Activated T-cell treated with anti-CD3 and anti-CD28 coated beads, Interleukin-2, amount 50 U/mL, for 72 hours (primary cell): ENCODE data around the gene PCBP1. TPM values are rescaled to one million over a fixed set of nuclear protein-coding genes. Genes with fewer than 3 reads are reported as not detected.
"Not testable (repeated sequence)": the region's sequence is repeated elsewhere in the genome, so short reads cannot be mapped to it uniquely, and the experiment has no call there.

Source experiments
- ATAC-seq, 2 donors: fragments of 150-1000 bp; cut with Tn5 transposase; replicated peaks in 1 of 2; 2 replicates each; pipeline ENCODE4 v1.10.0; 2021; ENCODE audit warnings: moderate library complexity in 2 of 2, mild to moderate bottlenecking in 1 of 2
- DNase-seq, 2 donors: peaks; one replicate each; pipeline ENCODE4 v3.0.0; 2021 to 2022; ENCODE audit warnings: mixed read lengths in 1 of 2
- H3K27ac Mint-ChIP-seq: one replicate; pipeline ENCODE4 v1.8.0; 2022; ENCODE audit warnings: mild to moderate bottlenecking, moderate library complexity, mixed read lengths
- H3K27me3 Mint-ChIP-seq: one replicate; pipeline ENCODE4 v1.8.0; 2022; ENCODE audit warnings: low read depth, mixed read lengths
- H3K36me3 Mint-ChIP-seq, 2 donors: one replicate each; pipeline ENCODE4 v1.8.0; 2022; ENCODE audit warnings: mixed read lengths in 2 of 2, mild to moderate bottlenecking in 1 of 2; ENCODE audit not compliant: insufficient read depth in 2 of 2
- H3K4me1 Mint-ChIP-seq: one replicate; pipeline ENCODE4 v1.8.0; 2022; ENCODE audit warnings: low read depth, mixed read lengths
- H3K4me3 Mint-ChIP-seq, 2 donors: one replicate each; pipeline ENCODE4 v1.8.0; 2022; ENCODE audit warnings: mild to moderate bottlenecking in 2 of 2, mixed read lengths in 2 of 2, moderate library complexity in 2 of 2
- H3K9me3 Mint-ChIP-seq, 2 donors: one replicate each; pipeline ENCODE4 v1.8.0; 2022; ENCODE audit warnings: mixed read lengths in 2 of 2
- total RNA-seq, 2 donors: library from RNA; stranded (reverse); gene quantifications; one replicate each; pipeline ENCODE4 v1.2.3, GENCODE V29; 2022

The PCBP1 gene
- total RNA-seq, 2 donors from 2014 or later = 270 to 291 TPM

DNA sequence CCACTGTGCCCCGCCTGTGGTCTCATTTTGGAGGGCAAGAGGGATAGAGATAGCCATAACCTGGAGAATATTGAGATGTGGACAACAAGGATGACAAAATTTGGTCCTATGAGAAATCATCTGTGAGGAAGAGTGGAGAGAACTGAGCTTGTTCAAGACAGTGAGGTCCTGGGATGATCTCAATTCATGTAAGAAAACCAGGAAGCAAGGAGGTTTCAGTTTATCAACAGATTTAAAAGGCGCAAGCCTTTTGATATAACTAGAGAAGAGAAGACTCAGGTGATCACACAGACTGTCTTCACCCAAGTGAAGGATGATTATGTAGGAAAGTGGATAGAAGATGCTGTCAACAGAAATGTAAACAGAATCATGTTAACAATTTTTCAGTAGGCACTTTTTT is 39.1 kb downstream of the PCBP1 start:
- H3K4me1 Mint-ChIP-seq = peaks cover 93% of the 10 kb centered on the region
- H3K36me3 Mint-ChIP-seq = peaks cover 0 to 7% of the 10 kb centered on the region in 2 donors
- DNase-seq (no peak), ATAC-seq (no peak)
- no peaks in the 10 kb centered on the region for H3K9me3 Mint-ChIP-seq
- H3K27me3 Mint-ChIP-seq = no peaks in the 10 kb centered on the region
- H3K4me3 Mint-ChIP-seq = peak overlapping the region; percentile 92 to 99
- peak overlapping the region; percentile 97 for H3K27ac Mint-ChIP-seq

DNA sequence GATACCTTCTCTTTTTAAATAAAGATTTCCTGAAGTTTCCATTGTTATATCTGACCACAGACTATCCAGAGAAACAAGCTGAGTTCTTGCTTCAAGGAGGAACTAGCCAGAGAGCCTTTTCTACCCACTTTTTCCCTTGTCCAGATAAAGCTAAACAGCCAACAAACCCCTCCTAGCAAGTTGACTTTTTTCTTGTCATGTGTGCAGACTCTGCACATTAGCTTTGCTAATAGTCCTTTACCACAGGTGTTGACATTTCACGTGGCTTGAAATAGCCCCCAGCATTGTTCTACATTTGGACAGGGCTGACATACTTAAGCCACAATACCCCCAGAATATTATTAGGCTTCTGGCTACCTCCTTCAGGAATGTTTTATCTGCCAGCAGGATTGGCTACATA is 40.7 kb downstream of the PCBP1 start:
- DNase-seq (no peak), ATAC-seq (no peak)
- Mint-ChIP-seq H3K4me3 (peak overlapping the region in 1 of 2 donors; percentile 61), H3K27me3 (no peaks in the 10 kb centered on the region), H3K4me1 (peaks cover 92% of the 10 kb centered on the region), H3K36me3 (peaks cover 0 to 7% of the 10 kb centered on the region in 2 donors), H3K9me3 (no peaks in the 10 kb centered on the region), H3K27ac (no peak overlapping the region)

DNA sequence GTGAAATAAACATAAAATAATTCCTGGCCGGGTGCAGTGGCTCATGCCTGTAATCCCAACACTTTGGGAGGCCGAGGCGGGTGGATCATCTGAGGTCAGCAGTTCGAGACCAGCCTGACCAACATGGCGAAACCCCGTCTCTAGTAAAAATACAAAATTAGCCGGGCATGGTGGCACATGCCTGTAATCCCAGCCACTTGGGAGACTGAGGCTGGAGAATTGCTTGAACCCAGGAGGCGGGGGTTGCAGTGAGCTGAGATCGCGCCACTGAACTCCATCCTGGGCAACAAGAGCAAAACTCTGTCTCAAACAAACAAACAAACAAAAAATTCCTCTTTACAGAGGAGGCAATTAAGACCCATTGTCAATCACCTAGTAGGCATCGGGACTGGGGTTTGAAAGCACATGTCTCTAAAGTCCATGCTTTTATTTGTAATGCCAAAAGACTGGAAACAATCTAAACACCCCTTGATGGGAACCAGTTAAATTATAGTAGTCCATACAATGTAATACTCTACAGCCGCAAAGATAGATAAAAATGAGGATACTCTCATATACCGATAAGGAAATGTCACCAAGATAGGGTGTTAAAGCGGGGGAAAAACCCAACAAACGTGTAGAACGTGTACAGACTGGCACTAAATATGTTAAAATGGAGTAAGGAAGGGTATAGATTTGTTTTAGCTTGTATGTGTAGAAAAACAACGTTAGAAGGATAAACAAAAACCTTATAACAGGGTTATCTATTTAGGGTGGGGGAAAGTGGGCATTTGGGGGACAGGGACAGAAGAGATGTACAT is 44.3 kb downstream of the PCBP1 start:
- H3K9me3 Mint-ChIP-seq, H3K36me3 Mint-ChIP-seq, H3K27me3 Mint-ChIP-seq, DNase-seq, ATAC-seq: not testable (repeated sequence)
- peak overlapping the region; percentile 87 to 92 for H3K4me3 Mint-ChIP-seq
- peak overlapping the region; percentile 96 for H3K27ac Mint-ChIP-seq
- peaks cover 93% of the 10 kb centered on the region for H3K4me1 Mint-ChIP-seq

DNA sequence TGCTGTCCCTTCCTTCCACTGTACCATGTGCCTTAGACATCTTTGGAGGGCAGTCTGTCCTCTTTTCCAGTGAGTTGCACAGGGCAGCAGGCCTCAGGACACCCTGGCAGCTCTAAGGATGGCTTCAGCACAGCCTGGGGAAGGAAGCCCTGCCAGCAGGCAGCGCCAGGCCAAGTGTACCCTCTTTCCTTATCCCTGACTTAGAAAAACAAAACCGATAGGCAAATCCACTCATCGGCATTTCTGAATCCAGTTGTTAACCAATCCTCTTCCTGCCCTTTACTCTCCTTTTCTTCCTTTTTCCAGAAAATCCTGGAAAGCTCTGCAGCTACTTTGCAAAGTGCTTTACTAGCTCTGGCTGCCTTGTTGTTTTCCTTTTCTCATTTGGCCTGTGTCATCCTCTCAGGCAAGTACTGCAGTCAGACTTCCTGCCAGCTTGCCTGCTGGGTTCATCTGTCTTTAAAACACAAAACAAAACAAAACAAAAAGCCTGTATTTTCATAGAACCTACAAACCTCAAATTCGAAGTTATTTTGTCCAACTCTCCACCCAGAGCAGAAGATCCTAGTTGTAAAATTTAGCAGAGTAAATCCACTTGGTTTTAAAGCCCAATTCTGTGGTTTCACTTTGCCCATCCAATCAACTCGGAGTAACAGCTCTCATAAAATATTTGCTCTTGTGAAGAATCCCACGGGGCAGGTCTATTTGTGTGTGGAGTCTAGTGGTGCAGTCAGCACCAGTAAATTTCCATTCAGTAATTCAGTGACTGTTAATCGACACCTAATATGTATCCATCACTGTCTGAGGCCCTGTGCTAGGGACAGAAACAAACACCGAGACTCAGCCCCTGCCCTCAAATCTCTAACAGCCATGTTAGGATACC is 45.2 kb downstream of the PCBP1 start:
- ATAC-seq (peak; percentile 45), DNase-seq (peak; percentile 38 to 58)
- H3K9me3 Mint-ChIP-seq = no peaks in the 10 kb centered on the region
- peak overlapping the region; percentile 97 for H3K27ac Mint-ChIP-seq
- peak overlapping the region; percentile 87 to 92 for H3K4me3 Mint-ChIP-seq
- H3K4me1 Mint-ChIP-seq = peaks cover 93% of the 10 kb centered on the region
- H3K27me3 Mint-ChIP-seq = no peaks in the 10 kb centered on the region
- peaks cover 0 to under 1% of the 10 kb centered on the region in 2 donors for H3K36me3 Mint-ChIP-seq

DNA sequence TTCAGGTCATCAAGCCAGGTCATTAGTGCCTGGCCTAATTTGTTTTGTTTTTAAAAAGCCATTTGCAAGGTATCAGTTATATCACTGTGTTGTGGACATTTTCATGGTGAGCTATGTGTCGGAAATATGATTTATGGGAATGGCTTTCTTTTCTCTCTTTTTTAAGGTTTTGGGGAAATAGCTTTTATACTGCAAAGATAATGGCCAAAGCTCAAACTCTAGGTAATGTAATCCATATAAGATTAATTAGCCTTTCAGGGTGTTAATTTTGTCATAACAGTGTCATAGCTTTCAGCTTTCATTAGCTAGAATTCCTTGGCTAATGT is 45.8 kb downstream of the PCBP1 start:
- ATAC-seq = no peak
- Mint-ChIP-seq H3K27me3 (no peaks in the 10 kb centered on the region), H3K27ac (peak overlapping the region; percentile 97), H3K4me3 (peak overlapping the region; percentile 87 to 92), H3K4me1 (peaks cover 93% of the 10 kb centered on the region), H3K9me3 (no peaks in the 10 kb centered on the region), H3K36me3 (peaks cover 0 to 3% of the 10 kb centered on the region in 2 donors)
- no peak for DNase-seq

DNA sequence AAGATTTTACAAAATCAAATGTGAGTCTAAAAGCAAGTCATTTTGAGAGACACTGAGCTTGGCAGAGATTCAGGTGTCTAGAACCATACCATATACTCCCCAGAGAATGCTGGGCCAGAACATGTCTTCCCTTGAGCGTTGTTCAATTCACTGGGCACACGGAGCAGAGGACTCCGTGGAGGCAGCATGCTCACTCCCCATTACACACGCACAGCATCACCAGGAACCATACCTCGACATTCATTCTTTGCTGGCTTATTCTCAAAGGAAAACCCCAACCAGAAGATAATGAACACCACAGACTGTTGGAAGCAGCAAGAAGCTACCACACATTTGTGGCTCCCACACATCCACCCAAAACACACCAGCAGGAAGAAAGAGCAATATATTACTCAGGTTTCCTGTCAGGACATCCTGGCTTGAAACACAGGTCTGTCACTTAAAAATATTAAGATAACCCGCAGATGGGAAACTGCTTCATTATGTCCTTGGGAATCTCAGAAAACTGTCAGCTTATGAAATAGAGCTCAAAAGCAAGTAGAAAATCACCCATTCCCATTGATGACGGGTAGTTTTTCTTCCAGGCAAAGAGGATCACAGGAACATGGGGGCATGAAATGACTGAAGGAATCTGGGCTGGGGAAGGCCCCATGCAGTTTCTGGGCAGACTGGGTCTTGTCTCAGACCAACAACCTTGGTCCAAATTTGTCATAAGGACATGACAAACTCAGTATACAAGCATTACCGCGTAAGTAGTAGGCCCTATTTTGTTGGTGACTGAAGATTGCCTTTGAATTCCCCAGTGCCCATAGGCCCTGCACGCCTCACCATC is 46.4 kb downstream of the PCBP1 start:
- ATAC-seq (peak; percentile 53 to 60), DNase-seq (peak; percentile 43 to 59)
- Mint-ChIP-seq H3K27me3 (no peaks in the 10 kb centered on the region), H3K9me3 (no peaks in the 10 kb centered on the region), H3K36me3 (peaks cover 0 to 3% of the 10 kb centered on the region in 2 donors), H3K4me1 (peaks cover 93% of the 10 kb centered on the region), H3K4me3 (peak overlapping the region; percentile 87 to 92), H3K27ac (peak overlapping the region; percentile 97)

DNA sequence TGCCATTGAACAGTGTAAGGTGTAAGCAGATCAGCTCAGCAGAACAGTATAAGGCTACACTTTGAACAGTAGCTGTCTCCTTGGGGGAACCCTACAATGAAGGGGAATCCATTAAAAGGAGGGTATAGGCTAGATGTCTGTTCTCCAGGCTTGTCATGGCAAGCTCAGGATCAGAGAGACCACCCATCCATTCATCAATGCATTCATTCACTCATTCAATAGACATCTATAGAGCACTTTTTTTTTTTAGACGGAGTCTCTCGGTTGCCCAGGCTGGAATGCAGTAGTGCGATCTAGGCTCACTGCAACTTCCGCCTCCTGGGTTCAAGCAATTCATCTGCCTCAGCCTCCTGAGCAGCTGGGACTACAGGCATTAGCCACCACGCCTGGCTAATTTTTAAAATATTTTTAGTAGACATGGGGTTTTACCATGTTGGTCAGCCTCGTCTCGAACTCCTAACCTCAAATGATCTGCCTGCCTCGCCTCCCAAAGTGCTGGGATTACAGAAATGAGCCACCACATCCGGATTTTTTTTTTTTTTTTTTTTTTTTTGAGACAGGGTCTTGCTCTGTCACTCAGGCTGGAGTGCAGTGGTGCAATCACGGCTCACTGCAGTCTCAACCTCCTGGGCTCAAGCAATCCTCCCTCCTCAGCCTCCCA is 47.2 kb downstream of the PCBP1 start:
- Mint-ChIP-seq H3K4me1 (peaks cover 96% of the 10 kb centered on the region), H3K27ac (peak overlapping the region; percentile 97), H3K4me3 (peak overlapping the region; percentile 87 to 93)
- not testable (repeated sequence) for DNase-seq, ATAC-seq, H3K27me3 Mint-ChIP-seq, H3K36me3 Mint-ChIP-seq, H3K9me3 Mint-ChIP-seq

Other genes starting within 250 kb of the PCBP1 start
- gene SNRNP27, start 193.5 kb upstream of the PCBP1 start, total RNA-seq = 10 to 100 TPM; 67.4 to 77.4 TPM
- gene MXD1, start 172.4 kb upstream of the PCBP1 start, total RNA-seq = 10 to 100 TPM; 14.3 to 40.0 TPM
- gene ASPRV1, start 125.8 kb upstream of the PCBP1 start, total RNA-seq = 1 to 10 TPM; 1.0 to 2.0 TPM
- gene C2orf42, start 103.5 kb downstream of the PCBP1 start, total RNA-seq = 10 to 100 TPM; 28.0 to 29.3 TPM
- gene TIA1, start 161.2 kb downstream of the PCBP1 start, total RNA-seq = 100 to 1,000 TPM; 113 to 119 TPM
- 10 to 100 TPM; 16.7 to 18.5 TPM for gene PCYOX1, start 170.7 kb downstream of the PCBP1 start, total RNA-seq
- 100 to 1,000 TPM; 213 to 247 TPM for gene SNRPG, start 206.3 kb downstream of the PCBP1 start, total RNA-seq
- 10 to 100 TPM; 60.3 to 62.9 TPM for gene FAM136A, start 214.6 kb downstream of the PCBP1 start, total RNA-seq